Measurements from ENCODE around the gene CTDSPL.
A peak's percentile ranks its signal among the peaks of the same experiment; 100 is the strongest.

CTDSPL gene

GRCh38 chr3:37944391-37944842 is 82.7 kb downstream of the CTDSPL start:
- DNase-seq = peak in 1 of 2 experiments; percentile 23

DNA sequence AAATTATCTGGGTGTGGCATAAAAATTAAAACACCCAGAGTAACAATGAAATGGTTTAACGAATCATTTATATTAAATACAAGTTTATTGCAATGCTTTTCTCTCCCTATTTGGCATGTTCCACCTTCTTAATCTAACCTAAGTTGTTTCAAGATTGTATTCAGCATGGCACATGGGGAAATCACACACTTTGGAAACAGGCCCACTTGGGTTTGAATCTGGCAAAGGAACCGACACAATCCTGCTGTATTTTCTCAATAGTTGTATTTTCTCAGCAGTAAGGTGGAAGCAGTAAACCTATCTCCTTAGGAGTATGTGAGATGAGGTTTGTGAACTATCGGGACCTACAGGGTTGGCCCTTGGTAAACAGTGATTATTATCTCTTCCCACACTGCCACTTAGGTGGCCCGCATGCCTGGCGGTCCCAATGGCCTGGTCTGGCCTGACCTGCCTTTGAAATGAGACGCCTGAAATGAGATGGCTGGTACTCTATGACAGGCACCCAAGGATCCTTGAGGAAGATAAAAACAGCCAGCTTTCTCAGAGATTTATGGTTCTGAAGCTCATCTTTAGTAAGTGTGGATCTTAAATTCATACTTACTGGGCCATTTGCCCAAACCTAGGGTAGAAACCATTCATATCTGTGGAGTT is 83.6 kb downstream of the CTDSPL start:
- no peak for DNase-seq

- DNase-seq = no peak
These were observed 84.3 kb downstream of the CTDSPL start for GRCh38 chr3:37945807-37946530.

GRCh38 chr3:37946531-37946889 is 84.8 kb downstream of the CTDSPL start:
- no peak for DNase-seq

GRCh38 chr3:37949866-37950265 is 88.2 kb downstream of the CTDSPL start:
- DNase-seq = peak in 1 of 2 experiments; percentile 63

- no peak for DNase-seq
These were observed 90.9 kb downstream of the CTDSPL start for GRCh38 chr3:37952564-37952963.

- DNase-seq = no peak
These were observed 91.5 kb downstream of the CTDSPL start for GRCh38 chr3:37953226-37953625.

DNA sequence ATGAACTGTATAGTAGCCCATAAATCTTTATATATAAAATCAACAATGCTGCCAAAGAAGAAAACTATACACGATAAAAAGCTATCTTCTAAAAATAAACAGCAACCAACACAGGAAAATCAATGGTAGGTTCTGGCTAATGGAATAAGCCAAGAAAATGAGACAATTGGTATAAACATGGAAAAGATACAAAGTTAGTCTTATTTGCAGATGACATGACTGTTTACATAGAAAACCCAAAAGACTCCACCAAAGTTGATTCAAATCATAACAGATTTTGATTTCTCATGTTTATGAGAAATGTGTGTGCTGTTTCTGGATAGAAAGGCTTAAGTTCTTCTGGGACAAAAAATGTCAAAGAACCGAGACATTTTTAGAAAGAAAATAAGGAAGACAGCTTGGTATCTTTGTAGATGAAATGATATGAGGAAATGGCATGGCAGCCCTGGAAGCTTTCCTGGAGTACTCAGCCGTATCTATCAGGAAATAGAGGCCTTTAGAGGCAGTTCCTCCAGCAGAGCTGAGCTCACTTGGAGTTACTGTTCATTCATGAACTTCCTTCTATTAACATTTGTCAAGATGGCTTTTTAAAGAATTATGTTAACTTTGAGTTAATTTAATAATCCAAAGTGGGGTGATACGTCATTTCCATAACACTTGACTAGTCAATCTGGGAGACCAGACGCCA is 92.2 kb downstream of the CTDSPL start:
- DNase-seq = no peak

DNA sequence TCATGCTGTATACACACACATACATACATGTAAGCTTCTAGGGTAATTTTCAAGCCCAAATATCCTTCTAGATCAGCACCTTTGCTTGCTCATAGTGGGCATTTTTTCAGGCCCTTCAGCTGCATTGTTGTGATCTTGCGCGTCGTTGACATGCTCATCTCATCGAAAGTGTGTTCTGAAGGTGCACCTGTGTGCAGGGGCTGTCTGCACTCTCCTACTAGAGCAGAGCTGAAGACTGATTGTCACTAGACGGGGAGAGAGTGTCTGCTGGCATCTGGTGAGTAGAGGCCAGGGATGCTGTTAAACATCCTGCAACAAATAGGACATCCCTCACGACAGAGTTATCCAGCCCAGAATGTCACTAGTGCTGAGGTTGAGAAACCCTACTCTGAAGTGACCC is 93.2 kb downstream of the CTDSPL start:
- no peak for DNase-seq

GRCh38 chr3:37955918-37956707 is 94.4 kb downstream of the CTDSPL start:
- no peak for DNase-seq

GRCh38 chr3:37956723-37957538 is 95.3 kb downstream of the CTDSPL start:
- no peak for DNase-seq

- DNase-seq = no peak
These were observed 95.9 kb downstream of the CTDSPL start for GRCh38 chr3:37957539-37957936.

DNA sequence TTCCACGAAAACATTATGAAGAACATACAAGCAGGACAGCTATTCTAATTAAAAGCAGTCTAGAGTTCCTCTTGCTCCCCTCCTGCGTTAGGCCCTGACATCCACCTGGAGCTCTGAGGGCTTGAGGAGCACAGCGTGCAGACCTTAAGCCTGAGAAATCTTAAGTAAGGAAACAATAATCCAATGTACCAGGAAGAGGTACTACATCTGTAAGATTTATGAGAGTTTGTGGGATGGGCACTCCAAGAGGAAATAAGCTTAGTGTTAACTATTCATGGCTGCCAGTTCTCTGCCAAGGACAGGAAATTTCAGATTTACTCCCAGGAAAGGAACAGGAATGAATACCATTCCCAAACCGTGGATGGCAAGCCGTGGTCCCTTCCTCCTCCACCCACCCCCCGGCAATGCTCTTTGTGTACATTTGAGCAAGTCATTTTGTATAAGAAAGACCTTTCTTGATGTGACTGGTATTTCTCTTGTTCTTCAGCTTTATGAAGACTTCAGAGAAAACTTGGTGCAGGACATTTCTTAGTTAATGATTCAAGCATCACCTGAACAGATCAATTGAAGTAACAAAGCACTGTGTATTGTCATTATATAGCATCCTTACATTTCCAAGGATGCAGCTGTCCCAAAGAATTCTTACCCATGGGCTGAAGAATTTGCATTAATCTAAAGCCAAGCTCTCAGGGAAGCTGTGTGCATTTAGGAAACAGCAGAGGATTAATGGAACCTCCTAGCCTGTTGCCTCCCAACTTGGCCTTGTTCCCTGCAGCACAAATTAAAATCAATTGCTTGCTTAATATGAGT is 100.1 kb downstream of the CTDSPL start:
- DNase-seq = peak in 1 of 2 experiments; percentile 28

GRCh38 chr3:37963016-37963415 is 101.3 kb downstream of the CTDSPL start:
- DNase-seq = no peak

- DNase-seq = no peak
These were observed 102.0 kb downstream of the CTDSPL start for GRCh38 chr3:37963635-37964034.

DNA sequence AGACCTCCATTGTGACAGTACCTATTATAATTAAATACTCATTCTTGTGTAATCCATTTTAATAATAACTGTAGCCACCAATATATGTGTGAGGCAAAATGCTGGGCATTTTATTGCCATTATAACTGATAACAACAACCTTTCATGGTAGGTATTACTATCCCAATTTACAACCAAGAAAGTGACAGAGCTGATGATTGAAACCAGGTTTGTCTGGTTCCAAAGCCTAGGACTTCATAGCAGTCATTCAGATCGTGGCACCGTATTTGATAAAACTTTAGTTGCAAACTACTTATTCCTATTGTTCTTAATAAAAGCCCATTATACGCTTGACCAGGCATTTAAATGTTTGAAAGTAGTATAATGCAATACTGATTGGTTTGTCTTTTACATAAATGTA is 102.5 kb downstream of the CTDSPL start:
- DNase-seq = no peak

GRCh38 chr3:37964716-37965115 is 103.0 kb downstream of the CTDSPL start:
- no peak for DNase-seq

DNA sequence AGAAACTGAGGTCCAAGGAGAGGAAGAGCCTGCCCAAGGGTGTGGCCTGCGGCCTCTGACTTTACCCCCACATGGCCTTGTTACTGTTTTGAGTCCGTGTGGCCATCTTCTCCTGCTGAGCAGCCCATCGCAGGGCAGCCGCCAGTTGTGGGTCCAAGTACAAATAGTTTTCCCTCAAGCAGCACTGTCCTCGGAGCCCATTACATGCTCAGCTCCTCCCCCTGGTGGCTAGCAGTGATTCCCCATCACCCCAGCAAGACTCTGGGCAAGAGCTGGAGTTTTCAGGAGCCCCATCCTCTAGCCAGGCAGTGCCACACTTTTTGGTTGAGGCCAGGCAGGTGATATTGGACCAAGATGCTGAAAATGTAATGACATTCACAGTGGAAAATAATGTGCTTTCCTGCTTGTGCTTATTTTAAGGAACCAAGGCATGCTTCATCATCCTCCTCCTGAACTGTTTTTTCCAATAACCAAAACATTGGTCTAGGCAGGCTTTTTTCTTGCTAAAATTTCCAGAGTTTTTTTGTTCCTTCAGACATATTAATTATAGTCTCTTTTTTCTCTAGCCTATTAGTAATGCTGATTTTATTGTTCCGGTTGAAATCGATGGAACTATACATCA is 105.7 kb downstream of the CTDSPL start:
- DNase-seq = peak; percentile 6 to 59

GRCh38 chr3:37968199-37968598 is 106.5 kb downstream of the CTDSPL start:
- no peak for DNase-seq

GRCh38 chr3:37968813-37969595 is 107.3 kb downstream of the CTDSPL start:
- no peak for DNase-seq
